ENCODE data around the gene BMP7. TPM values are rescaled to one million over a fixed set of nuclear protein-coding genes. Genes with fewer than 3 reads are reported as not detected.

Gene BMP7
- total RNA-seq, 1 experiment from 2014 or later, result 0.13 TPM

DNA sequence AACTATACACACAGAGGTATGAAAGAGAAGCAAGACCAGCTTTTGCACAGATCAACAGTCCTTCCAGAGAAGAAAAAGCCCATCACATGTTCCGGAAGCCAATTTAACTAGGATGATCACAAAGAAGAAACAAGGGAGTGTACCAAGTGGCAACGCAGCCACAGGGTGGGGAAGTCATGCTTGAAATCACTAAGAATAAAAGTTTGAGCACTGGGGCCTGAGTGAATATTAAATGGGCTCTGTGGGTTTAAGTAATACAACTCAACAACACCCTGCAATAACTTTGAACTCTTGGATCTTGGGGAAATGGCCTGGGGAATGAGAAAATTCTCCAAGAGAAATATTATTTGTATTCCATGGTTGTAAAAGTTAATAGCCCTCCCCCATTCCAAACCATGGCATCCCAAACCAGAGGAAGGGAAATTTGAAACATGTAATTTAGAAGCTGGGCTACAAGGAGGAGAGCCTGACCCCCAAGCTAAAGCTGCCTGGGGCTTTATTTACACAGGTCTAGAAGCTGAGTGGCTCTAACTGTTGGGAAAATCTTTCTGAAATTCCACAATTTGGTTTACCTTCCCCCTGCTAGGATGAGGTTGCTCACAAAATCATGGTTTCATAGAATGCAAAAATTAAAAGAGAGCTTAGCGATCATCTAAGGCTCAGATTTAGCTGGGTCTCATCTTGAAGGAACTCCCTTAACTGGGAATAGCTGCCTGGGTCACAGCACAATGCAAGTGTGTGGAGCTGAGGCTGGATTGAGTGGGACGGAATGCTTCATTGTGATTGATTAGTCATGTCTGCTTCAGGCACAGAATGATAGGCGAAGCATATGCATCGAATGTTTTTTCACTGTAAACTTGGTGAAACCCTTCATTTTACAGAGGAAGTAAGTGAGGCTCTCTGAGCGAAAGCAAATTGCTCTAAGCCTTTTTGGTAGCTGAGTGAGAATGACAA lies 143.6 kb downstream of the BMP7 start:
- no peaks in the 10 kb centered on the region for H4K20me1 ChIP-seq (ENCODE audit: insufficient read depth)
- no peak overlapping the region for H3K4me2 ChIP-seq
- peaks cover 54% of the 10 kb centered on the region for H3K27me3 ChIP-seq (ENCODE audit: insufficient read depth, low read depth)
- H3K9me2 ChIP-seq (ENCODE audit: insufficient read depth), result no peaks in the 10 kb centered on the region
- POLR2A ChIA-PET (ENCODE audit: unreplicated experiment), result no interaction called here
- H3K4me3 ChIP-seq, result no peak overlapping the region
- intact Hi-C loops (cut with micrococcal nuclease; ENCODE audit: unreplicated experiment), result no loop called here
- TF ChIP-seq, protein P1, sequence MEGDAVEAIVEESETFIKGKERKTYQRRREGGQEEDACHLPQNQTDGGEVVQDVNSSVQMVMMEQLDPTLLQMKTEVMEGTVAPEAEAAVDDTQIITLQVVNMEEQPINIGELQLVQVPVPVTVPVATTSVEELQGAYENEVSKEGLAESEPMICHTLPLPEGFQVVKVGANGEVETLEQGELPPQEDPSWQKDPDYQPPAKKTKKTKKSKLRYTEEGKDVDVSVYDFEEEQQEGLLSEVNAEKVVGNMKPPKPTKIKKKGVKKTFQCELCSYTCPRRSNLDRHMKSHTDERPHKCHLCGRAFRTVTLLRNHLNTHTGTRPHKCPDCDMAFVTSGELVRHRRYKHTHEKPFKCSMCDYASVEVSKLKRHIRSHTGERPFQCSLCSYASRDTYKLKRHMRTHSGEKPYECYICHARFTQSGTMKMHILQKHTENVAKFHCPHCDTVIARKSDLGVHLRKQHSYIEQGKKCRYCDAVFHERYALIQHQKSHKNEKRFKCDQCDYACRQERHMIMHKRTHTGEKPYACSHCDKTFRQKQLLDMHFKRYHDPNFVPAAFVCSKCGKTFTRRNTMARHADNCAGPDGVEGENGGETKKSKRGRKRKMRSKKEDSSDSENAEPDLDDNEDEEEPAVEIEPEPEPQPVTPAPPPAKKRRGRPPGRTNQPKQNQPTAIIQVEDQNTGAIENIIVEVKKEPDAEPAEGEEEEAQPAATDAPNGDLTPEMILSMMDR (conservative IDR thresholded peaks at IDR 0.05), result no peak
- TF ChIP-seq EZH2 (IDR thresholded peaks at IDR 0.05; ENCODE audit: low read depth), result no peak
- H3K36me3 ChIP-seq (ENCODE audit: low read depth), result no peaks in the 10 kb centered on the region
- no peak overlapping the region for H3K27ac ChIP-seq
- H3K79me2 ChIP-seq (ENCODE audit: low read depth), result no peaks in the 10 kb centered on the region
- no peak for DNase-seq
- H3K4me1 ChIP-seq (replicated peaks; ENCODE audit: insufficient read depth), result no peaks in the 10 kb centered on the region
- CTCF ChIA-PET, result no interaction called here
- no peak overlapping the region for H2AFZ ChIP-seq
- BruUV-seq (replicated peaks), result no TSS peak
- H3K9me3 ChIP-seq (ENCODE audit: insufficient read depth, low read depth), result no peaks in the 10 kb centered on the region
- no peaks in the 10 kb centered on the region for H3F3A ChIP-seq (ENCODE audit: insufficient read depth, low read depth)

DNA sequence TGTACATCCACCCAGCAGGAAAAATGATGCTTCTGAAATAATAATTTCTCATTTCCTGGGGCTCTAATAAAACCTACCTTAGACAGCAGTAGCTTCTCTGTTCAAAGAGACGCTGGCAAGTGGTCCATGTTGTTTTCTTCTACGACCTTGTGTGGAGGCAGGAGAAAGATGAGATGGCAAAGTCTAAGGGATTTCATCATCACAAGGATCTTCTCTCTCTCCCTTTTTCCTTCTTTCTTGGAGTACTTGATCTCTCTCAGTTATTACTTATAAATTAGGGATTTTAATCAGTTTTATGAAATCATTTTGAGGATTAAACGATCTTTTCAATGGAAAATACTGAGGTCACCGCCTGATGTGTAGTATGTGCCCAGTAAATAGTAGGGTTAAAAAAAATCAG lies 147.5 kb downstream of the BMP7 start:
- intact Hi-C loops (cut with micrococcal nuclease; ENCODE audit: unreplicated experiment), result no loop called here
- H3K36me3 ChIP-seq (ENCODE audit: low read depth), result no peaks in the 10 kb centered on the region
- ChIA-PET CTCF (no interaction called here), POLR2A (ENCODE audit: unreplicated experiment) (no interaction called here)
- no peak overlapping the region for H2AFZ ChIP-seq
- no peaks in the 10 kb centered on the region for H3K79me2 ChIP-seq (ENCODE audit: low read depth)
- H3K4me2 ChIP-seq, result no peak overlapping the region
- H3K27ac ChIP-seq, result no peak overlapping the region
- H3F3A ChIP-seq (ENCODE audit: insufficient read depth, low read depth), result no peaks in the 10 kb centered on the region
- TF ChIP-seq EZH2 (IDR thresholded peaks at IDR 0.05; ENCODE audit: low read depth), result no peak
- TF ChIP-seq, protein P1 (conservative IDR thresholded peaks at IDR 0.05), result no peak
- no peaks in the 10 kb centered on the region for H3K9me2 ChIP-seq (ENCODE audit: insufficient read depth)
- no peak for DNase-seq
- BruUV-seq (replicated peaks), result no TSS peak
- H3K9me3 ChIP-seq (ENCODE audit: insufficient read depth, low read depth), result no peaks in the 10 kb centered on the region
- H4K20me1 ChIP-seq (ENCODE audit: insufficient read depth), result no peaks in the 10 kb centered on the region
- H3K27me3 ChIP-seq (ENCODE audit: insufficient read depth, low read depth), result peaks cover 46% of the 10 kb centered on the region
- H3K4me1 ChIP-seq (replicated peaks; ENCODE audit: insufficient read depth), result no peaks in the 10 kb centered on the region
- H3K4me3 ChIP-seq, result no peak overlapping the region

Other genes starting within 250 kb of the BMP7 start
- gene SPO11, start 63.2 kb upstream of the BMP7 start, total RNA-seq (2021), result not detected in 2 replicates
- gene RAE1, start 84.6 kb upstream of the BMP7 start, total RNA-seq (2021), result 26.1 and 38.4 TPM in 2 replicates
- 19.3 and 25.6 TPM in 2 replicates for gene RBM38, start 124.8 kb upstream of the BMP7 start, total RNA-seq (2021)